Cardiac muscle cell (in vitro differentiated cells and primary cell): Measurements from ENCODE around the gene UNC45A. TPM values are rescaled to one million over a fixed set of nuclear protein-coding genes. Genes with fewer than 3 reads are reported as not detected.

Source experiments
- DNase-seq, 2 donors: peaks; one replicate each; pipeline versions ENCODE4 v3.0.0 to v3.0.0-alpha.2; 2010 to 2017; ENCODE audit warnings: low read depth in 1 of 2, low spot score in 1 of 2
- H3K27ac ChIP-seq: fragments of 200-600 bp; sonication (generic); 2 replicates; pipeline ENCODE4 v1.5.1; 2016
- H3K27me3 ChIP-seq: fragments of 200-600 bp; sonication (generic); 2 replicates; pipeline ENCODE4 v1.6.0; 2016; ENCODE audit warnings: control low read depth
- H3K36me3 ChIP-seq: fragments of 200-600 bp; sonication (generic); 2 replicates; pipeline ENCODE4 v1.5.1; 2016; ENCODE audit warnings: control low read depth
- H3K4me1 ChIP-seq: fragments of 200-600 bp; sonication (generic); 2 replicates; pipeline ENCODE4 v1.8.1; 2017; ENCODE audit warnings: low read depth, mild to moderate bottlenecking, mixed run types
- H3K4me3 ChIP-seq: fragments of 200-600 bp; sonication (generic); 2 replicates; pipeline ENCODE4 v1.5.1; 2016; ENCODE audit warnings: mild to moderate bottlenecking
- H3K9me3 ChIP-seq: fragments of 200-600 bp; sonication (generic); 2 replicates; pipeline ENCODE4 v1.5.1; 2017; ENCODE audit warnings: low read depth, mild to moderate bottlenecking, control low read depth
- polyA plus RNA-seq: library from polyadenylated mRNA; unstranded; fragments of >200 nt; fragmentation: Nextera tagmentation; extraction: Ambion mirVana; gene quantifications from 2 replicates; pipeline ENCODE4 v1.2.1, GENCODE V29; 2016
- total RNA-seq: library from RNA; depleted of rRNA; stranded (reverse); fragments of >200 nt; gene quantifications from 2 replicates; pipeline ENCODE4 v1.2.3, GENCODE V29; 2016
- TF ChIP-seq, protein P1 (sequence below): IDR thresholded peaks from 2 replicates; pipeline ENCODE4 v1.5.1; 2012; ENCODE audit warnings: low read depth, mild to moderate bottlenecking, low read length

UNC45A gene
- total and polyA plus RNA-seq, 2 experiments from 2014 or later, result 52.5 to 68.2 TPM

- TF ChIP-seq, protein P1, sequence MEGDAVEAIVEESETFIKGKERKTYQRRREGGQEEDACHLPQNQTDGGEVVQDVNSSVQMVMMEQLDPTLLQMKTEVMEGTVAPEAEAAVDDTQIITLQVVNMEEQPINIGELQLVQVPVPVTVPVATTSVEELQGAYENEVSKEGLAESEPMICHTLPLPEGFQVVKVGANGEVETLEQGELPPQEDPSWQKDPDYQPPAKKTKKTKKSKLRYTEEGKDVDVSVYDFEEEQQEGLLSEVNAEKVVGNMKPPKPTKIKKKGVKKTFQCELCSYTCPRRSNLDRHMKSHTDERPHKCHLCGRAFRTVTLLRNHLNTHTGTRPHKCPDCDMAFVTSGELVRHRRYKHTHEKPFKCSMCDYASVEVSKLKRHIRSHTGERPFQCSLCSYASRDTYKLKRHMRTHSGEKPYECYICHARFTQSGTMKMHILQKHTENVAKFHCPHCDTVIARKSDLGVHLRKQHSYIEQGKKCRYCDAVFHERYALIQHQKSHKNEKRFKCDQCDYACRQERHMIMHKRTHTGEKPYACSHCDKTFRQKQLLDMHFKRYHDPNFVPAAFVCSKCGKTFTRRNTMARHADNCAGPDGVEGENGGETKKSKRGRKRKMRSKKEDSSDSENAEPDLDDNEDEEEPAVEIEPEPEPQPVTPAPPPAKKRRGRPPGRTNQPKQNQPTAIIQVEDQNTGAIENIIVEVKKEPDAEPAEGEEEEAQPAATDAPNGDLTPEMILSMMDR, result no peak
Measured at GRCh38 chr15:90902840-90903732, 32.0 kb upstream of the UNC45A start, which contains the start of gene MAN2A2. TSS of gene MAN2A2 (plus strand) at chr15:90903302. CDS start at chr15:90904208, 906 bp downstream.

DNA sequence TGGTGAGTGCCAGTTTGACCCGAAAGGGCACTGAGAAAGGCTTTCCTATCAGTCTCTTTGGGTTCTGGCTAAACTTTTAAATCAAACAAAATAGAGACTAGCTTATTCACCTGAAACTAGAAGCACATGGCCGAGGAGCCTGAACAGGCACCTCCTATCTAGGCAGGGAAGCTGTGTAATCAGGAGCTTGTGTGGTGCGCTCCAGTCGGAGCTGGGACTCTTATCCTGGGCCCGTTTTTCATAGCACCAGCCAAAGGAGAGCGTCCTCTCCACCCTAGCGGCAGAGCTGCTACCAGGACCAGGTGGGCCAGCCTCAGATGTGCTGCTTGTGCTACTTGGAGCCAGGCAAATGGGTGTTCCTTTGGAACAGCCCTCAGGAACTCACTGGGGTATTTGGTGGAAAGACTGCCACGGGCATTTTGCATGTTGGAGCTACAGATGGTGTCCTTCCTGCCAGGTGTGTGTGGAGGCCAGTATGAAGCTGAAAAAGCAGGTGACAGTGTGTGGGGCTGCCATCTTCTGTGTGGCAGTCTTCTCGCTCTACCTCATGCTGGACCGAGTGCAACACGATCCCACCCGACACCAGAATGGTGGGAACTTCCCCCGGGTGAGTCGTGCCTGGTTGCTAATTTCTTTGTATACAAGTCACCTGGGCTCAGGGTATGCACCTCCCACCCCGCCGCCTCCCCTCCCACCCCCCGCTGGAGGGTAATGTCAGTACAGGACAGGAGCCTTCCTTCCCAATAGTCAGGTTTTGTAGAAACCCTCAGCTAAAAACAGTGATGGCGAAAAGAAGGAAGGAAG lies 31.1 kb upstream of the UNC45A start:
- TF ChIP-seq, protein P1, result no peak
- peak overlapping the region; percentile 87 for H3K4me3 ChIP-seq
- H3K27ac ChIP-seq, result peak overlapping the region; percentile 93
- DNase-seq, result peak in 1 of 2 donors; percentile 59
- H3K27me3 ChIP-seq, result no peaks in the 10 kb centered on the region
- peaks cover 21% of the 10 kb centered on the region for H3K4me1 ChIP-seq
- H3K36me3 ChIP-seq, result peaks cover 17% of the 10 kb centered on the region
- no peaks in the 10 kb centered on the region for H3K9me3 ChIP-seq

More at GRCh38 chr15:90902840-90903732, 32.0 kb upstream of the UNC45A start, which contains the start of gene MAN2A2:
- peak; percentile 44 to 71 for DNase-seq
- Histone ChIP-seq H3K27me3 (no peaks in the 10 kb centered on the region), H3K27ac (peak within 1 kb of the TSS; percentile 93), H3K9me3 (no peaks in the 10 kb centered on the region), H3K4me3 (peak within 1 kb of the TSS; percentile 87), H3K36me3 (peaks cover 17% of the 10 kb centered on the region), H3K4me1 (peaks cover 16% of the 10 kb centered on the region)

GRCh38 chr15:90904746-90905145 lies 30.3 kb upstream of the UNC45A start:
- H3K4me1 ChIP-seq, result peaks cover 21% of the 10 kb centered on the region
- H3K9me3 ChIP-seq, result no peaks in the 10 kb centered on the region
- TF ChIP-seq, protein P1, result no peak
- no peak overlapping the region for H3K4me3 ChIP-seq
- no peaks in the 10 kb centered on the region for H3K27me3 ChIP-seq
- peaks cover 18% of the 10 kb centered on the region for H3K36me3 ChIP-seq
- no peak for DNase-seq
- H3K27ac ChIP-seq, result no peak overlapping the region

- TF ChIP-seq, protein P1, result no peak
- DNase-seq, result no peak
- H3K4me3 ChIP-seq, result no peak overlapping the region
- no peak overlapping the region for H3K27ac ChIP-seq
- H3K27me3 ChIP-seq, result no peaks in the 10 kb centered on the region
- H3K9me3 ChIP-seq, result no peaks in the 10 kb centered on the region
- H3K4me1 ChIP-seq, result peaks cover 21% of the 10 kb centered on the region
- H3K36me3 ChIP-seq, result peaks cover 21% of the 10 kb centered on the region
Measured at GRCh38 chr15:90905306-90906180, 29.5 kb upstream of the UNC45A start.
